ENCODE results near the gene SGMS2.

SGMS2 gene

DNA sequence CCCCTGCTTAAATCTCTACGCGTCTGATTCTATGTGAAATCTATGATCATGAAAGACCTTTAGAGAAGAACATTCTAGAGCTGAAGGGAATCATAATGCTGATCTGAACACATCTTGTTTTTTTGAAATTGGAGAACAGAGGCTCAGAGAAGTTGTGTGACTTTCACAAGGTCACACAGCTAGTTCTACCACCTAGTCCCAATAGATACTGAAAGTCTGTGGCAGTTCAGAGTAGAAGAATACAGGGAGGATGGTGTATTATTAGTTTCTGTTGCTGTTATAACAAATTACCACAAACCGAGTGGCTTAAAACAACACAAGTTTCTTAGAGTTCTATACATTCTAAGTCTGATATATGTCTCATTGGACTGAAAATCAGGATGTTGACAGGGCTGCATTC, 121.1 kb downstream of the SGMS2 start:
- TF ChIP-seq JUND (IDR thresholded peaks at IDR 0.05; ENCODE audit: low read depth): no peak
- DNase-seq (ENCODE audit: low read depth in 1 of 2, low spot score in 1 of 2): no peak
- in situ Hi-C loops (cut with HindIII; ENCODE audit: low pct_unique_long_range_greater_than_20kb, low sequenced_read_pairs): no loop called here

DNA sequence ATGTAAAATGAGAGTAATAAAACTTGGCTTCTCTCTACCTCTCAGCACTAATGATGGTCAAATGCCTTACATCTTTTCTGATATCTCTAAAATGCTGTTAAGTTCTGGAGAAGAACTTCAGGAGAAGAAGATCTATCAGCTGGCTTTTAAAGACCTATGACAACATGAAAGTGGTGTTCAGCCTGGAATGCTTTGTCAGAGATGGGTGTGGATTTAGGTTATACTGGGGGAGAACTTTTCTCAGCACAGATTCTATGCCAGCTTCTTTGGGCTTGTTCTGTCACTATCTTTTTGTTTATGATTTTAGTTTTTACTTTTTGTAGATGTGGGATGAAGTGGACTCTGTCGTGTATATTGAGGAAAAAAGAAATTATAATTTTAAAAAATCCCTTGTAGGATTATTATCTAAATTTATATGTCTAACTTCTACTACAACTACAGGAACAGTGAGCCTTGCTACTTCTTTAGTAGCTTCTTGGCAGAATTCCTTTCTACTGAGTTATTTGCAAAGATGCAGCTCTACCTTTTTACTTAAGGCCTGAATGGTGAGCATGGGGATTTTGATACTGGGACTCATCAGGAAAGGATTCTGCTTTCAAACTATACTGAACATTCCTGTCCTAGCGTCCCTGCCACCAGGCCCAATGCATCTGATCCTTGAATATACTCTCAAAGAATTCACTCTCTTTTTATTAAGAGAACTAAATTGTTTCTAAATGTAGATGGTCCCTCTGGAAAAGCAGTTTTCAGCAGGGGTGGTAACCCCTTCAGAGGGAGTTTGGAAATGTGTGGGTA, 126.2 kb downstream of the SGMS2 start:
- DNase-seq (ENCODE audit: low read depth in 1 of 2, low spot score in 1 of 2): no peak
- no peak for TF ChIP-seq JUND (IDR thresholded peaks at IDR 0.05; ENCODE audit: low read depth)

DNA sequence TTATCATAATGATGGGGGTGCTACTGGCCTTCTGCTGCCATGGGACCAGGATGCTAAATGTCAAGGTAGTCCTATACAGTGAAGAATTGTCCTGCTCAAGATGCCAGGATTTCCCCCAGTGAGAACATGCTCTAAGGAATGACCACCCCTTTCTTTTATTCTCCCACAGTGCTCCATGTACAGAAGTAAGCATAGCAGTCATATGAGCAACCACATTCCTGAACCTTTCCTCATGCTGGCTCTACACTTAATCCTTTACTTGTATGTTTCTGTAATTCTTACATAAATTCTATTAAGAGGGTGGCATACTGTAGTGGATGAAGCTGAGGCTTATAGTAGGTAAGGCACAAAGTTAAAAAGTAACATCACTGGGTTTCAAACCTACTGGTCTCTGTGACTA, 126.8 kb downstream of the SGMS2 start:
- DNase-seq (ENCODE audit: low read depth in 1 of 2, low spot score in 1 of 2): no peak
- in situ Hi-C loops (cut with HindIII; ENCODE audit: low pct_unique_long_range_greater_than_20kb, low sequenced_read_pairs): no loop called here
- no peak for TF ChIP-seq JUND (IDR thresholded peaks at IDR 0.05; ENCODE audit: low read depth)

More for the DNA sequence above, 126.2 kb downstream of the SGMS2 start:
- in situ Hi-C loops (cut with HindIII; ENCODE audit: low pct_unique_long_range_greater_than_20kb, low sequenced_read_pairs): no loop called here

DNA sequence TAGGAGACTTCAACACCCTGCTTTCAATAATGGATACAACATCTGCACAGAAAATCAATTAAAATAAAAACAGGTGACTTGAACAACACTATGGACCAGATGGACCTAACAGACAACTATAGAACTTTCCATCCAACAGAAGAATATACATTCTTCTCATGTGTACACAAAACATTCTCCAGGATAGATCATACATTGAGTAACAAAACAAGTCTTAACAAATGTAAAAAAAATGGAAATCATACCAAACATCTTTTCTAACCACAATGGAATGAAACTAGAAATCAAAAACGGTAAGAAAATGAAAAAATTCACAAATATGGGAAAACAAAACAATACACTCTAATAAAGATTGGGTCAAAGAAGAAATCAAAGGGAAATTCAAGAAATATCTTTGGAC, 131.3 kb downstream of the SGMS2 start:
- in situ Hi-C loops (cut with HindIII; ENCODE audit: low pct_unique_long_range_greater_than_20kb, low sequenced_read_pairs): no loop called here
- TF ChIP-seq JUND (IDR thresholded peaks at IDR 0.05; ENCODE audit: low read depth): no peak
- DNase-seq (ENCODE audit: low read depth in 1 of 2, low spot score in 1 of 2): no peak

All from T47D (cell line).